Liver (tissue), 9 donors: Measurements from ENCODE around the gene COL4A4. TPM values are rescaled to one million over a fixed set of nuclear protein-coding genes. Genes with fewer than 3 reads are reported as not detected.

Experiments used
- DNase-seq: peaks from one replicate; pipeline ENCODE4 v3.0.0-alpha.2; 2017; ENCODE audit warnings: low spot score
- H3K27ac ChIP-seq, 2 donors: one replicate each; pipeline ENCODE4 v1.7.0; 2013; ENCODE audit warnings: inconsistent platforms in 2 of 2, low read length in 2 of 2, control low read depth in 1 of 2, low read depth in 1 of 2, mild to moderate bottlenecking in 1 of 2
- H3K27me3 ChIP-seq, 4 donors: one replicate each; pipeline versions ENCODE4 v1.6.1 to v1.7.0; 2013; ENCODE audit warnings: low read length in 3 of 4, inconsistent platforms in 1 of 4, mild to moderate bottlenecking in 1 of 4, moderate library complexity in 1 of 4; ENCODE audit not compliant: control insufficient read depth in 4 of 4, insufficient read depth in 4 of 4
- H3K36me3 ChIP-seq, 4 donors: one replicate each; pipeline versions ENCODE4 v1.6.1 to v1.7.0; 2013; ENCODE audit warnings: low read length in 3 of 4, mild to moderate bottlenecking in 3 of 4, low read depth in 1 of 4, moderate library complexity in 1 of 4; ENCODE audit not compliant: control insufficient read depth in 4 of 4, insufficient read depth in 3 of 4
- H3K4me1 ChIP-seq, 4 donors: one replicate each; pipeline versions ENCODE4 v1.6.1 to v1.7.0; 2013; ENCODE audit warnings: low read length in 3 of 4, mild to moderate bottlenecking in 3 of 4, moderate library complexity in 1 of 4; ENCODE audit not compliant: control insufficient read depth in 4 of 4, insufficient read depth in 4 of 4
- H3K4me3 ChIP-seq, 3 donors: one replicate each; pipeline versions ENCODE4 v1.6.1 to v1.7.0; 2013; ENCODE audit warnings: low read length in 3 of 3, control low read depth in 1 of 3, low read depth in 1 of 3, mild to moderate bottlenecking in 1 of 3
- H3K9ac ChIP-seq, 2 donors: one replicate each; pipeline ENCODE4 v1.7.0; 2013; ENCODE audit warnings: low read length in 2 of 2, mild to moderate bottlenecking in 2 of 2, moderate library complexity in 2 of 2, control low read depth in 1 of 2, low read depth in 1 of 2
- H3K9me3 ChIP-seq, 4 donors: one replicate each; pipeline versions ENCODE4 v1.6.1 to v1.7.0; 2013; ENCODE audit warnings: low read length in 3 of 4; ENCODE audit not compliant: control insufficient read depth in 4 of 4
- EGR1 ChIP-seq, 2 donors: IDR thresholded peaks; 2 replicates each; pipeline ENCODE4 v1.6.1; 2016 to 2018; ENCODE audit warnings: antibody characterized with exemption in 2 of 2, low read depth in 2 of 2
- FOXA1 ChIP-seq: IDR thresholded peaks from 2 replicates; pipeline ENCODE4 v1.6.1; 2016; ENCODE audit warnings: antibody characterized with exemption
- FOXA2 ChIP-seq: IDR thresholded peaks from 2 replicates; pipeline ENCODE4 v1.6.1; 2016; ENCODE audit warnings: antibody characterized with exemption
- GABPA ChIP-seq, 2 donors: IDR thresholded peaks in 1 of 2; conservative IDR thresholded peaks in 1 of 2; 2 replicates each; pipeline ENCODE4 v1.6.1; 2016; ENCODE audit warnings: antibody characterized with exemption in 2 of 2, mild to moderate bottlenecking in 1 of 2, moderate library complexity in 1 of 2
- HNF4A ChIP-seq, 2 donors: conservative IDR thresholded peaks; 2 replicates each; pipeline ENCODE4 v1.6.1; 2016; ENCODE audit warnings: antibody characterized with exemption in 2 of 2, mild to moderate bottlenecking in 2 of 2
- HNF4G ChIP-seq: IDR thresholded peaks from 2 replicates; pipeline ENCODE4 v1.6.1; 2016; ENCODE audit warnings: antibody characterized with exemption
- JUND ChIP-seq, 2 donors: IDR thresholded peaks; 2 replicates each; pipeline ENCODE4 v1.6.1; 2016; ENCODE audit warnings: antibody characterized with exemption in 2 of 2
- NR2F2 ChIP-seq: IDR thresholded peaks from 2 replicates; pipeline ENCODE4 v1.6.1; 2016; ENCODE audit warnings: antibody characterized with exemption
- RAD21 ChIP-seq, 2 donors: IDR thresholded peaks; 2 replicates each; pipeline ENCODE4 v1.6.1; 2016; ENCODE audit warnings: antibody characterized with exemption in 2 of 2, mild to moderate bottlenecking in 2 of 2
- RXRA ChIP-seq, 2 donors: IDR thresholded peaks; 2 replicates each; pipeline ENCODE4 v1.6.1; 2017 to 2018; ENCODE audit warnings: antibody characterized with exemption in 2 of 2, mild to moderate bottlenecking in 1 of 2
- SP1 ChIP-seq: IDR thresholded peaks from 2 replicates; pipeline ENCODE4 v1.6.1; 2018; ENCODE audit warnings: antibody characterized with exemption, mild to moderate bottlenecking
- TAF1 ChIP-seq: conservative IDR thresholded peaks from 2 replicates; pipeline ENCODE4 v1.6.1; 2016; ENCODE audit warnings: antibody characterized with exemption, mild to moderate bottlenecking
- YY1 ChIP-seq: IDR thresholded peaks from 2 replicates; pipeline ENCODE4 v1.6.1; 2016; ENCODE audit warnings: antibody characterized with exemption, mild to moderate bottlenecking
- WGBS: extraction: QIAGEN DNeasy Blood & Tissue Kit; methylation state at CpG from one replicate; pipeline ENCODE4 v1.1.7; 2013; 5-methylcytosine and 5-hydroxymethylcytosine counted together
- polyA plus RNA-seq, 2 donors: library from polyadenylated mRNA; stranded (reverse) in 1 of 2; unstranded in 1 of 2; fragments of 200-250 nt in 1 of 2; fragments of >200 nt in 1 of 2; fragmentation: Nextera tagmentation in 1 of 2; extraction: Ambion mirVana in 1 of 2; gene quantifications; one replicate each; pipeline versions ENCODE4 v1.2.1 to v1.2.3, GENCODE V29; 2013 to 2015
- total RNA-seq, 2 donors: library from RNA; depleted of rRNA; stranded (reverse); fragments of >200 nt; gene quantifications; one replicate each; pipeline ENCODE4 v1.2.3, GENCODE V29; 2014
- TF ChIP-seq, protein P1 (sequence below): fragments of 150-350 bp; IDR thresholded peaks from 2 replicates; pipeline ENCODE4 v1.5.1; 2017; ENCODE audit warnings: improper control_type of control experiment, low read depth, low read length; ENCODE audit not compliant: missing input control
- TF ChIP-seq, protein P2 (sequence below): IDR thresholded peaks from 2 replicates; pipeline ENCODE4 v1.6.1; 2016; ENCODE audit warnings: antibody characterized with exemption
- TF ChIP-seq, protein P3 (sequence below): IDR thresholded peaks from 2 replicates; pipeline ENCODE4 v1.6.1; 2016; ENCODE audit warnings: antibody characterized with exemption
- TF ChIP-seq, protein P4 (sequence below): IDR thresholded peaks from 2 replicates; pipeline ENCODE4 v1.6.1; 2016; ENCODE audit warnings: antibody characterized with exemption
- TF ChIP-seq, protein P5 (sequence below): IDR thresholded peaks from 2 replicates; pipeline ENCODE4 v1.6.1; 2016; ENCODE audit warnings: antibody characterized with exemption, mild to moderate bottlenecking
- donor health status: healthy.
- donor health status: healthy.
- donor health status: healthy.
- donor health status: healthy.
- donor health status: healthy.

COL4A4 gene
- total and polyA plus RNA-seq, 4 donors: 0.14 to 3.8 (median 0.82) TPM

DNA sequence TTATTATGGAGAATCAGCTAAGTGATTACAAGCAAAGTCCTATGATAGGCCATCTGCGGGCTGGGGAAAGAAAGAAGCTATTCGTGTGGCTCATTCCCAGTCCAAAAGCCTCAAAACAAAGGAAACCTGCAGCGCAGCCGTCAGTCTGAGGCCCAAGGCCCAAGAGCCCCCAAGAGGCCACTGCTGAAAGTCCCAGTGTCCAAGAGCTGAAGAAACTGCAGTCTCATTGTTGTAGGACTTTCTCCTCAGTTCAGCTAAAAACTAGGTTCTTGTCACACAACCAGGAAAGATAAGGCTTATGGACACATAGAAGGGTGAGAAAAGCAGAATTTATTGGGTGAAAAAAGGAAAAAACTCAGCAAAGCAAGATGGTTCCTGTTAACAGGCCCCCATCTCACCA, 185.0 kb downstream of the COL4A4 start:
- no peak overlapping the region for H3K9ac ChIP-seq
- DNase-seq: no peak

More for the DNA sequence above, 185.0 kb downstream of the COL4A4 start:
- no peak overlapping the region for H3K4me3 ChIP-seq
- WGBS: 93% methylated on average over 4 of the region's 4 CpGs
- H3K4me1 ChIP-seq: no peaks in the 10 kb centered on the region
- H3K27me3 ChIP-seq: no peaks in the 10 kb centered on the region
- no peaks in the 10 kb centered on the region for H3K9me3 ChIP-seq
- H3K36me3 ChIP-seq: no peaks in the 10 kb centered on the region
- TF ChIP-seq FOXA2 (no peak), FOXA1 (no peak), SP1 (no peak), NR2F2 (no peak), RAD21 (IDR thresholded peaks at IDR 0.05) (no peak), EGR1 (IDR thresholded peaks at IDR 0.05; ENCODE audit: low read depth in 2 of 2) (no peak), RXRA (IDR thresholded peaks at IDR 0.05) (no peak), HNF4G (no peak), YY1 (no peak), JUND (IDR thresholded peaks at IDR 0.05) (no peak), GABPA (IDR thresholded peaks at IDR 0.05 in 1 of 2, conservative IDR thresholded peaks at IDR 0.05 in 1 of 2) (no peak), HNF4A (conservative IDR thresholded peaks at IDR 0.05) (no peak), TAF1 (no peak)
- TF ChIP-seq, protein P1, sequence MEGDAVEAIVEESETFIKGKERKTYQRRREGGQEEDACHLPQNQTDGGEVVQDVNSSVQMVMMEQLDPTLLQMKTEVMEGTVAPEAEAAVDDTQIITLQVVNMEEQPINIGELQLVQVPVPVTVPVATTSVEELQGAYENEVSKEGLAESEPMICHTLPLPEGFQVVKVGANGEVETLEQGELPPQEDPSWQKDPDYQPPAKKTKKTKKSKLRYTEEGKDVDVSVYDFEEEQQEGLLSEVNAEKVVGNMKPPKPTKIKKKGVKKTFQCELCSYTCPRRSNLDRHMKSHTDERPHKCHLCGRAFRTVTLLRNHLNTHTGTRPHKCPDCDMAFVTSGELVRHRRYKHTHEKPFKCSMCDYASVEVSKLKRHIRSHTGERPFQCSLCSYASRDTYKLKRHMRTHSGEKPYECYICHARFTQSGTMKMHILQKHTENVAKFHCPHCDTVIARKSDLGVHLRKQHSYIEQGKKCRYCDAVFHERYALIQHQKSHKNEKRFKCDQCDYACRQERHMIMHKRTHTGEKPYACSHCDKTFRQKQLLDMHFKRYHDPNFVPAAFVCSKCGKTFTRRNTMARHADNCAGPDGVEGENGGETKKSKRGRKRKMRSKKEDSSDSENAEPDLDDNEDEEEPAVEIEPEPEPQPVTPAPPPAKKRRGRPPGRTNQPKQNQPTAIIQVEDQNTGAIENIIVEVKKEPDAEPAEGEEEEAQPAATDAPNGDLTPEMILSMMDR: no peak
- TF ChIP-seq, protein P2, sequence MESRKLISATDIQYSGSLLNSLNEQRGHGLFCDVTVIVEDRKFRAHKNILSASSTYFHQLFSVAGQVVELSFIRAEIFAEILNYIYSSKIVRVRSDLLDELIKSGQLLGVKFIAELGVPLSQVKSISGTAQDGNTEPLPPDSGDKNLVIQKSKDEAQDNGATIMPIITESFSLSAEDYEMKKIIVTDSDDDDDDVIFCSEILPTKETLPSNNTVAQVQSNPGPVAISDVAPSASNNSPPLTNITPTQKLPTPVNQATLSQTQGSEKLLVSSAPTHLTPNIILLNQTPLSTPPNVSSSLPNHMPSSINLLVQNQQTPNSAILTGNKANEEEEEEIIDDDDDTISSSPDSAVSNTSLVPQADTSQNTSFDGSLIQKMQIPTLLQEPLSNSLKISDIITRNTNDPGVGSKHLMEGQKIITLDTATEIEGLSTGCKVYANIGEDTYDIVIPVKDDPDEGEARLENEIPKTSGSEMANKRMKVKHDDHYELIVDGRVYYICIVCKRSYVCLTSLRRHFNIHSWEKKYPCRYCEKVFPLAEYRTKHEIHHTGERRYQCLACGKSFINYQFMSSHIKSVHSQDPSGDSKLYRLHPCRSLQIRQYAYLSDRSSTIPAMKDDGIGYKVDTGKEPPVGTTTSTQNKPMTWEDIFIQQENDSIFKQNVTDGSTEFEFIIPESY: no peak
- TF ChIP-seq, protein P3, sequence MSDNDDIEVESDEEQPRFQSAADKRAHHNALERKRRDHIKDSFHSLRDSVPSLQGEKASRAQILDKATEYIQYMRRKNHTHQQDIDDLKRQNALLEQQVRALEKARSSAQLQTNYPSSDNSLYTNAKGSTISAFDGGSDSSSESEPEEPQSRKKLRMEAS: no peak
- TF ChIP-seq, protein P4, sequence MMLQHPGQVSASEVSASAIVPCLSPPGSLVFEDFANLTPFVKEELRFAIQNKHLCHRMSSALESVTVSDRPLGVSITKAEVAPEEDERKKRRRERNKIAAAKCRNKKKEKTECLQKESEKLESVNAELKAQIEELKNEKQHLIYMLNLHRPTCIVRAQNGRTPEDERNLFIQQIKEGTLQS: no peak
- TF ChIP-seq, protein P5, sequence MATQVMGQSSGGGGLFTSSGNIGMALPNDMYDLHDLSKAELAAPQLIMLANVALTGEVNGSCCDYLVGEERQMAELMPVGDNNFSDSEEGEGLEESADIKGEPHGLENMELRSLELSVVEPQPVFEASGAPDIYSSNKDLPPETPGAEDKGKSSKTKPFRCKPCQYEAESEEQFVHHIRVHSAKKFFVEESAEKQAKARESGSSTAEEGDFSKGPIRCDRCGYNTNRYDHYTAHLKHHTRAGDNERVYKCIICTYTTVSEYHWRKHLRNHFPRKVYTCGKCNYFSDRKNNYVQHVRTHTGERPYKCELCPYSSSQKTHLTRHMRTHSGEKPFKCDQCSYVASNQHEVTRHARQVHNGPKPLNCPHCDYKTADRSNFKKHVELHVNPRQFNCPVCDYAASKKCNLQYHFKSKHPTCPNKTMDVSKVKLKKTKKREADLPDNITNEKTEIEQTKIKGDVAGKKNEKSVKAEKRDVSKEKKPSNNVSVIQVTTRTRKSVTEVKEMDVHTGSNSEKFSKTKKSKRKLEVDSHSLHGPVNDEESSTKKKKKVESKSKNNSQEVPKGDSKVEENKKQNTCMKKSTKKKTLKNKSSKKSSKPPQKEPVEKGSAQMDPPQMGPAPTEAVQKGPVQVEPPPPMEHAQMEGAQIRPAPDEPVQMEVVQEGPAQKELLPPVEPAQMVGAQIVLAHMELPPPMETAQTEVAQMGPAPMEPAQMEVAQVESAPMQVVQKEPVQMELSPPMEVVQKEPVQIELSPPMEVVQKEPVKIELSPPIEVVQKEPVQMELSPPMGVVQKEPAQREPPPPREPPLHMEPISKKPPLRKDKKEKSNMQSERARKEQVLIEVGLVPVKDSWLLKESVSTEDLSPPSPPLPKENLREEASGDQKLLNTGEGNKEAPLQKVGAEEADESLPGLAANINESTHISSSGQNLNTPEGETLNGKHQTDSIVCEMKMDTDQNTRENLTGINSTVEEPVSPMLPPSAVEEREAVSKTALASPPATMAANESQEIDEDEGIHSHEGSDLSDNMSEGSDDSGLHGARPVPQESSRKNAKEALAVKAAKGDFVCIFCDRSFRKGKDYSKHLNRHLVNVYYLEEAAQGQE: no peak
- H3K27ac ChIP-seq: no peak overlapping the region
